Kidney epithelial cell (primary cell): ENCODE measurements around the gene SIVA1. TPM values are rescaled to one million over a fixed set of nuclear protein-coding genes. Genes with fewer than 3 reads are reported as not detected.

Source experiments
- DNase-seq: peaks from one replicate; pipeline ENCODE4 v3.0.0-alpha.2; 2010; ENCODE audit warnings: low read depth
- H3K27me3 ChIP-seq: 2 replicates; pipeline ENCODE4 v1.6.0; 2011; ENCODE audit warnings: low read length; ENCODE audit not compliant: control insufficient read depth, insufficient read depth
- H3K36me3 ChIP-seq: 2 replicates; pipeline ENCODE4 v1.5.1; 2011; ENCODE audit warnings: low read length; ENCODE audit not compliant: control insufficient read depth, insufficient read depth
- H3K4me3 ChIP-seq: 2 replicates; pipeline ENCODE4 v1.5.1; 2011; ENCODE audit warnings: low read depth, mild to moderate bottlenecking, control low read depth, low read length
- CTCF ChIP-seq: IDR thresholded peaks from 2 replicates; pipeline ENCODE4 v1.5.1; 2011; ENCODE audit warnings: mild to moderate bottlenecking, moderate library complexity, low read length, control low read depth, inconsistent platforms; ENCODE audit not compliant: insufficient read depth, poor library complexity, severe bottlenecking
- total RNA-seq: library from RNA; depleted of rRNA; stranded (reverse); fragments of >200 nt; gene quantifications from 2 replicates; pipeline ENCODE4 v1.2.3, GENCODE V29; 2015

Gene SIVA1
- total RNA-seq, 1 donor from 2014 or later: 222 TPM

- no peak for TF ChIP-seq CTCF
- Histone ChIP-seq H3K36me3 (no peaks in the 10 kb centered on the region), H3K27me3 (no peaks in the 10 kb centered on the region), H3K4me3 (no peak overlapping the region)
- no peak for DNase-seq
These were observed 45.6 kb downstream of the SIVA1 start for GRCh38 chr14:104798300-104799243.

GRCh38 chr14:104799244-104800014, 46.5 kb downstream of the SIVA1 start:
- peak; percentile 49 for TF ChIP-seq CTCF
- Histone ChIP-seq H3K4me3 (peak overlapping the region; percentile 62), H3K27me3 (no peaks in the 10 kb centered on the region), H3K36me3 (no peaks in the 10 kb centered on the region)
- no peak for DNase-seq

GRCh38 chr14:104800015-104800770, 47.2 kb downstream of the SIVA1 start:
- no peak for DNase-seq
- Histone ChIP-seq H3K36me3 (no peaks in the 10 kb centered on the region), H3K4me3 (peak overlapping the region; percentile 62), H3K27me3 (no peaks in the 10 kb centered on the region)
- TF ChIP-seq CTCF: peak; percentile 34

- DNase-seq: no peak
- peak within 1 kb of the TSS; percentile 62 for H3K4me3 ChIP-seq
- no peaks in the 10 kb centered on the region for H3K36me3 ChIP-seq
- no peaks in the 10 kb centered on the region for H3K27me3 ChIP-seq
- TF ChIP-seq CTCF: no peak
These were observed 48.0 kb downstream of the SIVA1 start, which contains the start of gene ZBTB42 for GRCh38 chr14:104800771-104801519. Gene ZBTB42, plus strand, starts transcription at chr14:104801101. Its CDS starts 97 bp downstream, at chr14:104801198.

GRCh38 chr14:104801520-104802393, 48.8 kb downstream of the SIVA1 start:
- TF ChIP-seq CTCF: no peak
- DNase-seq: no peak

More at GRCh38 chr14:104801520-104802393, 48.8 kb downstream of the SIVA1 start:
- Histone ChIP-seq H3K36me3 (no peaks in the 10 kb centered on the region), H3K27me3 (no peaks in the 10 kb centered on the region), H3K4me3 (peak overlapping the region; percentile 62)
